ENCODE measurements around the gene CSRP3. TPM values are rescaled to one million over a fixed set of nuclear protein-coding genes. Genes with fewer than 3 reads are reported as not detected.

Gene CSRP3
- not detected for total RNA-seq
- not detected for polyA plus RNA-seq

DNA sequence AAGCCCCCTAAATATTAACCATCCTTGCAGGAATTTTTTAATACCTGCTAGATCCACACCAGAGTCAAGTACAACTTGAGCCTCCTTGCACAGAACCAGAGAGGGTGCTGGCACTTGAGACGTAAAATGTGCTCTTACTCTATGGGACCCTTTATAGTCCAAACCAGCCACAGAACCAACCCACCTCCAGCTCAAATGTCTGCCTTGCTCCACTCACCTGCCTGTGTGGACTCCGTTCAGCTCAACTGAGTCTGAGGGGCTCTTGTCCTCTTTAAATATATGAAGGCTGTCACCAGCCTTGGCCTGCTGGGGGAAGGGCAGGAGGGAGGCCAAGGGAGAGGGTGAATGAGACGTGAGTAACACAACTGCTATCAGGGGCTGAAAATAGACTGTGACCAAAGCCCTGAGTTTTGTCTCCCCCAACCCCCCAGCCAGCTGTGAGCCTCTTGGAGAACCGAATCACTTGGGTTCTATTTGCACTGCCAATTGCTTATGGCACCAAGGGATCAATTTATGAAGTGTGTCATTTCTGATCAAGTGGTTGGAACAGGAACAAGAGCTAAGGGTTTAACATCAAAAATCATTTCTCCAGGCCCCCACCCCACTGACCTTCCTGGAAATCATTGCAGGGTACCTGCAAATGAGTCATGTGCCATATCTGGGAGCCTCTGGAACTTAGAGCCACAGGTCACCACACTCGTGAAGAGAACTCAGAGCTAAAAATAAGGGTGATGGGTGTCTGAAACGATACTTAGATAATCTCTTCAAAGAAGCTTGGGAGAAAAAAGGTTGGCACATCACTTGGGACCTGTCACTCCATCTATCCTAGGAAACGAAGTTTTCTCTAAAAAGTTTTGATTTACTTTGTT is at the start of gene CSRP3:
Gene CSRP3, minus strand, starts transcription at position 247 of the 869 bp plus-strand sequence. CDS start 9,535 bp downstream, outside the sequence.
- Histone ChIP-seq H3K9me3 (ENCODE audit: control insufficient read depth in 1 of 2, low read length in 2 of 2) (no peaks in the 10 kb centered on the region), H3K27me3 (ENCODE audit: insufficient read depth, low read length) (no peaks in the 10 kb centered on the region), H3K36me3 (ENCODE audit: insufficient read depth, low read length) (no peaks in the 10 kb centered on the region), H3K27ac (ENCODE audit: low read depth, low read length) (no peak within 1 kb of the TSS), H3K4me3 (ENCODE audit: low read length in 2 of 2) (no peak within 1 kb of the TSS), H3K4me1 (ENCODE audit: insufficient read depth, low read length) (no peaks in the 10 kb centered on the region)
- H3K9me3 Mint-ChIP-seq, result no peaks in the 10 kb centered on the region
- no peak within 1 kb of the TSS for H3K27ac Mint-ChIP-seq
- ChIA-PET CTCF (ENCODE audit: partially characterized antibody) (no interaction called here), POLR2A (ENCODE audit: partially characterized antibody) (no interaction called here)
- no peaks in the 10 kb centered on the region for H3K36me3 Mint-ChIP-seq
- peaks cover 9 to 14% of the 10 kb centered on the region in 2 donors for H3K27me3 Mint-ChIP-seq
- no peaks in the 10 kb centered on the region for H3K4me1 Mint-ChIP-seq
- DNase-seq, result no peak
- no peak within 1 kb of the TSS for H3K4me3 Mint-ChIP-seq
- intact Hi-C loops (cut with micrococcal nuclease), result no loop called here

DNA sequence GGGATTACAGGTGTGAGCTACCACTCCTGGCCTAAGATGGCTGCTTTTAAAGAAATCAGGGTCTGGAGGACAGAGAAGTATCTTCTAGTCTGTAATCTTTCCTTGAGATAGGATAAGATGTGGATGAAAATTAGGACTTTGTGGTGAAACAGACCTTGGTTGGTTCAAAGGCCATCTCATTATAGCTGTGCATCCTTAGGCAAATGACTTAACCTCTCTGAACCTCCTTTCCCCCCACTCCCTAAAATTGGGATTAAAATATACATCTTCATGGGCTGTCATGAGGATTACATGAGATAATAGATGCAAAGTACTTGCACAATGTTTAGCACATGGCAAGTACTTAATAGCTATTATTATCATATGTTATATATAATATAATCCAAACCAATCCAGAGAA is 49.8 kb upstream of the CSRP3 start:
- POLR2A ChIA-PET (ENCODE audit: partially characterized antibody), result no interaction called here
- Histone ChIP-seq H3K27ac (ENCODE audit: low read depth, low read length) (no peak overlapping the region), H3K9me3 (ENCODE audit: control insufficient read depth in 1 of 2, low read length in 2 of 2) (no peaks in the 10 kb centered on the region), H3K27me3 (ENCODE audit: insufficient read depth, low read length) (no peaks in the 10 kb centered on the region), H3K4me3 (ENCODE audit: low read length in 2 of 2) (no peak overlapping the region), H3K36me3 (ENCODE audit: insufficient read depth, low read length) (no peaks in the 10 kb centered on the region), H3K4me1 (ENCODE audit: insufficient read depth, low read length) (no peaks in the 10 kb centered on the region)
- DNase-seq, result no peak
- intact Hi-C loops (cut with micrococcal nuclease), result no loop called here
- Mint-ChIP-seq H3K9me3 (peaks cover 0 to 11% (median 1%) of the 10 kb centered on the region in 8 donors), H3K27ac (no peak overlapping the region), H3K4me1 (no peaks in the 10 kb centered on the region), H3K4me3 (no peak overlapping the region), H3K36me3 (no peaks in the 10 kb centered on the region), H3K27me3 (peaks cover 2 to 23% of the 10 kb centered on the region in 2 donors)
- CTCF ChIA-PET (ENCODE audit: partially characterized antibody), result interaction anchor here (1.1 to 1.4 kb wide), 3 partner anchors 8 to 15 kb away, joined by 3 to 9 read pairs (median 3); no protein-coding TSS in a partner anchor

DNA sequence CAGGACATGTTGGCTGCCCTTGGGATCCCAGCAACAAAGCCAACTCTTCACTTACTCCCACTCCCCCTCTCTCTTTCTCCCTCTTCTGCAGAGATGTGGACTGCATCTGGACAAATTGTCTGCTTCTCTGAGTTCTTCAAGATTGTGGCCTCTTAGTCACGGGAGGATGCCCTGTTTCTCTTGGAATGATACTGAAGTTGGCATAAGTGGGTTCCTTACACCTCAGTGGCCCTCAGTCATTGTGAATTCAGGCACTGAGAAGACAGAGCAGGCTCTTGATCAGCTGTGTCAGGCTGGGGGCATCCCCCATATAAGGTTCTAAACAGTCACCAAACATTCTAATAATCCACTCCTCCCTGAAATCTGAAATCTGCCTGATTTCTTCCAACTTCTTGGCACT is 45.0 kb upstream of the CSRP3 start:
- no peak overlapping the region for H3K27ac ChIP-seq (ENCODE audit: low read depth, low read length)
- ChIA-PET CTCF (ENCODE audit: partially characterized antibody) (interaction anchor here (2.7 kb wide), 1 partner anchor 13 kb away, joined by 13 read pairs; no protein-coding TSS in a partner anchor), POLR2A (ENCODE audit: partially characterized antibody) (no interaction called here)
- Mint-ChIP-seq H3K27ac (no peak overlapping the region), H3K4me3 (no peak overlapping the region), H3K4me1 (peaks cover 3 to 12% (median 7%) of the 10 kb centered on the region in 4 donors), H3K27me3 (peaks cover 24 to 40% of the 10 kb centered on the region in 2 donors), H3K36me3 (peaks cover 0 to 2% of the 10 kb centered on the region in 2 donors), H3K9me3 (peaks cover 0 to 4% (median 0%) of the 10 kb centered on the region in 8 donors)
- peaks cover 6% of the 10 kb centered on the region for H3K4me1 ChIP-seq (ENCODE audit: insufficient read depth, low read length)
- H3K4me3 ChIP-seq (ENCODE audit: low read length in 2 of 2), result no peak overlapping the region
- intact Hi-C loops (cut with micrococcal nuclease), result no loop called here
- no peak for DNase-seq
- no peaks in the 10 kb centered on the region for H3K9me3 ChIP-seq (ENCODE audit: control insufficient read depth in 1 of 2, low read length in 2 of 2)
- H3K27me3 ChIP-seq (ENCODE audit: insufficient read depth, low read length), result peaks cover 8% of the 10 kb centered on the region
- H3K36me3 ChIP-seq (ENCODE audit: insufficient read depth, low read length), result no peaks in the 10 kb centered on the region

DNA sequence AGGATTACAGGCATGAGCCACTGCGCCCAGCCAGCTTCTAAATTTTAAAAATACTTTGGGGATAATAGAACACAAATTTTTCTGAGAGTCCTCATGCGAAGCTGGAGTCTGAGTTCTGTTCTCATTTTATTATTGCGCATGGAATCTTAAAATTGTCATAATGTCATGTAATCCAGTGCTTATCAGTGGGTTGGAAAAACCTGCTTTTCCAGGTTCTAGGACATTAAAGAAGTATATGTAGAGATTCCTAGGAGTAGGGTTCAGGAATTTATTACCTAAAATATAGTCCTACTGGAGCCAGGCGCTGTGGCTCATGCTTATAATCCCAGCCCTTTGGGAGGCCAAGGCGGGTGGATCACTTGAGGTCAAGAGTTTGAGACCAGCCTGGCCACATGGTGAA is 43.6 kb upstream of the CSRP3 start:
- H3K4me3 Mint-ChIP-seq, result no peak overlapping the region
- H3K27me3 Mint-ChIP-seq, result peaks cover 24 to 38% of the 10 kb centered on the region in 2 donors
- H3K36me3 Mint-ChIP-seq, result peaks cover 0 to 2% of the 10 kb centered on the region in 2 donors
- intact Hi-C loops (cut with micrococcal nuclease), result no loop called here
- CTCF ChIA-PET (ENCODE audit: partially characterized antibody), result no interaction called here
- H3K4me1 ChIP-seq (ENCODE audit: insufficient read depth, low read length), result peaks cover 10% of the 10 kb centered on the region
- no peaks in the 10 kb centered on the region for H3K36me3 ChIP-seq (ENCODE audit: insufficient read depth, low read length)
- no peak for DNase-seq
- peaks cover 0 to 4% (median 0%) of the 10 kb centered on the region in 8 donors for H3K9me3 Mint-ChIP-seq
- POLR2A ChIA-PET (ENCODE audit: partially characterized antibody), result no interaction called here
- H3K27ac Mint-ChIP-seq, result no peak overlapping the region
- peaks cover 4 to 19% (median 10%) of the 10 kb centered on the region in 4 donors for H3K4me1 Mint-ChIP-seq
- no peak overlapping the region for H3K4me3 ChIP-seq (ENCODE audit: low read length in 2 of 2)
- H3K27me3 ChIP-seq (ENCODE audit: insufficient read depth, low read length), result peaks cover 10% of the 10 kb centered on the region
- no peak overlapping the region for H3K27ac ChIP-seq (ENCODE audit: low read depth, low read length)
- H3K9me3 ChIP-seq (ENCODE audit: control insufficient read depth in 1 of 2, low read length in 2 of 2), result no peaks in the 10 kb centered on the region

DNA sequence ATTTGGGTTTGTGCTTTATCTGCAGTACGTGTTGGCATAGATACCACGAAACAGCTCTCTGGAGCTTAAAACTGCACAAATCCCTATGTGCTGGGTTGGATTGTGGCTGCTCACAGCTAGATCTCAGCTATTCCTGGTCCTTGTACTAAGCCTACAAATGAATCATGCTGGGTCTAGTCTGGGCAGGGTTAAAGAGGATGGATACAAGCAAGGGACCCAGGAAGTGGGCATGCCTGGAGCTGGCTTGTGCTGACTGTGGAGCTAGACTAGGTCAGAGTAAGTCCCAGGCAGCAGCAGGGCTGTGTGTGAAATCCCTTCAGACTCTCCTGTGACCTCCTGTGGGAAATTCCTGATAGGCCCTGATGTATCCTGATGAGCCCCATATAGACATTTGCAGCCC is 42.8 kb upstream of the CSRP3 start:
- H3K27me3 Mint-ChIP-seq, result peaks cover 24 to 37% of the 10 kb centered on the region in 2 donors
- Histone ChIP-seq H3K27me3 (ENCODE audit: insufficient read depth, low read length) (peaks cover 10% of the 10 kb centered on the region), H3K4me3 (ENCODE audit: low read length in 2 of 2) (no peak overlapping the region), H3K36me3 (ENCODE audit: insufficient read depth, low read length) (no peaks in the 10 kb centered on the region), H3K4me1 (ENCODE audit: insufficient read depth, low read length) (peaks cover 14% of the 10 kb centered on the region), H3K27ac (ENCODE audit: low read depth, low read length) (no peak overlapping the region), H3K9me3 (ENCODE audit: control insufficient read depth in 1 of 2, low read length in 2 of 2) (no peaks in the 10 kb centered on the region)
- H3K4me1 Mint-ChIP-seq, result peaks cover 7 to 23% (median 13%) of the 10 kb centered on the region in 4 donors
- H3K27ac Mint-ChIP-seq, result no peak overlapping the region
- ChIA-PET POLR2A (ENCODE audit: partially characterized antibody) (no interaction called here), CTCF (ENCODE audit: partially characterized antibody) (no interaction called here)
- no peak overlapping the region for H3K4me3 Mint-ChIP-seq
- H3K36me3 Mint-ChIP-seq, result peaks cover 0 to 2% of the 10 kb centered on the region in 2 donors
- intact Hi-C loops (cut with micrococcal nuclease), result no loop called here
- DNase-seq, result no peak
- H3K9me3 Mint-ChIP-seq, result peaks cover 0 to 2% (median 0%) of the 10 kb centered on the region in 8 donors

DNA sequence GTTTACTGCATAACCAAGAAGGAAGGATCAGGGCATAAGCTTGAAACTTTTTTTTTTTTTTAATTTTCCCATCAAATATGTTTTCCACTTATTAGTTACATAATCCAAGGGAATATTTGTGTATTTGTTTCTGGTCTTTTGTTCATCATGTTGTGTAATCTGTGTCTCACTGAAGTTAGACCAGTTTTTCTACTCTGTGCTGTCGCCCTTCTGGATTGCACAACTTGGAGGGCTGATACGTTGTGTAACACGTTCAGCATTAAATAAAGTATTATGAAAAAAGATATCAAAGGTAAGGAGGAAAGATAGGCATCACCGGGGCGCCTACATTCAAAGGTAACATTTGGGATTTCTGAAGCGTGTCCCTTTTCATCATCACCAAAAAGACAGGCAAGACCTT is 42.3 kb upstream of the CSRP3 start:
- ChIA-PET CTCF (ENCODE audit: partially characterized antibody) (no interaction called here), POLR2A (ENCODE audit: partially characterized antibody) (no interaction called here)
- Mint-ChIP-seq H3K4me3 (no peak overlapping the region), H3K27ac (no peak overlapping the region), H3K36me3 (peaks cover 0 to 2% of the 10 kb centered on the region in 2 donors), H3K4me1 (peaks cover 7 to 23% (median 13%) of the 10 kb centered on the region in 4 donors), H3K27me3 (peaks cover 26 to 34% of the 10 kb centered on the region in 2 donors), H3K9me3 (no peaks in the 10 kb centered on the region)
- H3K27me3 ChIP-seq (ENCODE audit: insufficient read depth, low read length), result peaks cover 10% of the 10 kb centered on the region
- H3K9me3 ChIP-seq (ENCODE audit: control insufficient read depth in 1 of 2, low read length in 2 of 2), result no peaks in the 10 kb centered on the region
- H3K4me3 ChIP-seq (ENCODE audit: low read length in 2 of 2), result no peak overlapping the region
- no peaks in the 10 kb centered on the region for H3K36me3 ChIP-seq (ENCODE audit: insufficient read depth, low read length)
- no peak overlapping the region for H3K27ac ChIP-seq (ENCODE audit: low read depth, low read length)
- H3K4me1 ChIP-seq (ENCODE audit: insufficient read depth, low read length), result peaks cover 14% of the 10 kb centered on the region
- intact Hi-C loops (cut with micrococcal nuclease), result no loop called here
- no peak for DNase-seq

DNA sequence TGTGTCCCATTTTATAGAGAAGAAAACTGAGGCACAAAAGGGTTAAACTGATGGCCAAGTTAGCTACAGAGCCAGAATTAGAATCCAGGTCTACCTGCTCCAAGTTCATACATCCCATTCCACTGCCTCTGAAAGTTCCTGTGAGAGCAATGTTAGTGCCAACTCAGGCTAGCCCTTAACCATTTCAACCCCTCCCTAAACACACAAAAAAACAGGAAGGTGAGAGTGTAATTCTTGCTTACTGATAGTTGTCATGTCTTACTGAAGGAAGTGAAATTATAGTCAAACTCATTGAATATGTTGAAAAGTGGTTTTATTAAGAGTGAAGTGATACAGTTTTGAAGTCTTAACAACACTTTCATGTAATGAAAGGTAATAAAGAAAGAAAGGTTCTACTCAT is 41.8 kb upstream of the CSRP3 start:
- H3K4me1 ChIP-seq (ENCODE audit: insufficient read depth, low read length), result peaks cover 14% of the 10 kb centered on the region
- ChIA-PET CTCF (ENCODE audit: partially characterized antibody) (interaction anchor here (1.2 kb wide), 1 partner anchor 12 kb away, joined by 3 read pairs; no protein-coding TSS in a partner anchor), POLR2A (ENCODE audit: partially characterized antibody) (no interaction called here)
- H3K36me3 Mint-ChIP-seq, result peaks cover 0 to 2% of the 10 kb centered on the region in 2 donors
- peak overlapping the region in 1 of 8 donors; percentile 6 for H3K4me3 Mint-ChIP-seq
- no peak overlapping the region for H3K27ac ChIP-seq (ENCODE audit: low read depth, low read length)
- H3K4me3 ChIP-seq (ENCODE audit: low read length in 2 of 2), result no peak overlapping the region
- DNase-seq, result no peak
- no peak overlapping the region for H3K27ac Mint-ChIP-seq
- peaks cover 10% of the 10 kb centered on the region for H3K27me3 ChIP-seq (ENCODE audit: insufficient read depth, low read length)
- H3K9me3 Mint-ChIP-seq, result no peaks in the 10 kb centered on the region
- no peaks in the 10 kb centered on the region for H3K9me3 ChIP-seq (ENCODE audit: control insufficient read depth in 1 of 2, low read length in 2 of 2)
- H3K27me3 Mint-ChIP-seq, result peaks cover 26 to 34% of the 10 kb centered on the region in 2 donors
- intact Hi-C loops (cut with micrococcal nuclease), result no loop called here
- H3K4me1 Mint-ChIP-seq, result peaks cover 7 to 23% (median 13%) of the 10 kb centered on the region in 4 donors
- no peaks in the 10 kb centered on the region for H3K36me3 ChIP-seq (ENCODE audit: insufficient read depth, low read length)
